ENCODE measurements around the gene CARS2.
"Not testable (repeated sequence)": the region's sequence is repeated elsewhere in the genome, so short reads cannot be mapped to it uniquely, and the experiment has no call there.

Gene CARS2

DNA sequence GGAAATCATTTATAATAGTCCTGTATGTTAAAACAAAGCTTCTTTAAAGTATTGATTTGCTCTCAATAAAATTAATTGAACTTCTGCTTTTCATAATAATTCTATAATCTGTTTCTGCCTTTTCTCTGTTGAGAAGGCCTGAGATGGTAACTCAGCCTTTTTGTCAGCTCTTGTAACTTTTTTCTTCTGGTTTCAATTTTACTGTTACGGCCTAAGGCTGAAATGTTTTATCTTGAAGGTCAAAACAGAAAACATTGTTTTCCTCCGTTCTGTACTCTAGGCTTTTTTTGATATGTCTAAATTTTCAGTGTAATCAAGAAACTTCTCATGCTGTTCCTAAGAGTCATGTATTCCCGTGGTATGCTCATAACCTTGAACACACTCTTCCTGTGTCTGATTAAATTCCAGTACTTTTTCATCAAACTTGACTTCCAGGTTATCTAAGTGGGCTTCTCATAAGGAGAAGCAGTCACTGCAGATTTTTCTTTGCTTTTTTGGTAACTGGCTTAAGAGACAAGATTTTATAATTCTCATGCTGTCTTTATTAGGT is 98.2 kb downstream of the CARS2 start:
- 96% methylated on average over 3 of the region's 3 CpGs for WGBS
- Histone ChIP-seq H3K27ac (ENCODE audit: low read depth, low read length) (no peak overlapping the region), H3K4me1 (ENCODE audit: insufficient read depth, low read length) (peaks cover 8% of the 10 kb centered on the region), H3K9ac (ENCODE audit: low read depth, low read length) (no peak overlapping the region), H3K4me3 (ENCODE audit: low read length) (no peak overlapping the region), H3K27me3 (ENCODE audit: insufficient read depth, low read length) (peaks cover 2% of the 10 kb centered on the region), H3K9me3 (ENCODE audit: insufficient read depth, low read depth, low read length) (peaks cover 3% of the 10 kb centered on the region; the same call in 1 of the 2 replicates), H3K36me3 (ENCODE audit: insufficient read depth, low read length) (no peaks in the 10 kb centered on the region)

DNA sequence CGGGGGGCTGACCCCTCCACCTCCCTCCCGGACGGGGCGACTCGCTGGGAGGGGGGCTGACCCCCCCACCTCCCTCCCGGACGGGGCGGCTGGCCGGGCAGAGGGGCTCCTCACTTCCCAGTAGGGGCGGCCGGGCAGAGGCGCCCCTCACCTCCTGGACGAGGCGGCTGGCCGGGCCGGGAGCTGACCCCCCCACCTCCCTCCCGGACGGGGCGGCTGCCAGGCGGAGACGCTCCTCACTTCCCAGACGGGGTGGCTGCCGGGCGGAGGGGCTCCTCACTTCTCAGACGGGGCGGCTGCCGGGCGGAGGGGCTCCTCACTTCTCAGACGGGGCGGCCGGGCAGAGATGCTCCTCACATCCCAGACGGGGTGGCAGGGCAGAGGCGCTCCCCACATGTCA is 99.6 kb downstream of the CARS2 start:
- H3K36me3 ChIP-seq (ENCODE audit: insufficient read depth, low read length); H3K4me1 ChIP-seq (ENCODE audit: insufficient read depth, low read length); H3K4me3 ChIP-seq (ENCODE audit: low read length); H3K9ac ChIP-seq (ENCODE audit: low read depth, low read length); H3K27me3 ChIP-seq (ENCODE audit: insufficient read depth, low read length); H3K27ac ChIP-seq (ENCODE audit: low read depth, low read length); H3K9me3 ChIP-seq (ENCODE audit: insufficient read depth, low read depth, low read length): not testable (repeated sequence)
- 92% methylated on average over 26 of the region's 33 CpGs for WGBS

DNA sequence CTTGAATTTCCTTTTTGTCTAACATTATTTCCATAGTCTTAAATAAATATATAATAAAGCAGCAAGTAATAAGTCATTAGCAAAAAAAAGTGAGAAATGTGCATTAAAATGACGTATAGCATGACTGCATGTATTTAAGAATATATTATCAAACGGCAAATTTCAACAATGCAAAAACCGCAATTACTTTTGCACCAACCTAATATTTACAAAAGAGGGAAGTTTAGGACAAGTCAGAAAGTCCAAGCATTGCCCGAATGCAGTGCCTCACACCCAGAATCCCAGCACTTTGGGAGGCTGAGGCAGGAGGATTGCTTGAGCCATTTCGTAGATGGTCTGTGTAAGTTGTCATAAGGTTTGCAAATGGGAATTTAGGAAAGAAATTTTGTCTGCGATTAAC is 100.8 kb downstream of the CARS2 start:
- Histone ChIP-seq H3K9ac (ENCODE audit: low read depth, low read length) (no peak overlapping the region), H3K4me1 (ENCODE audit: insufficient read depth, low read length) (peaks cover under 1% of the 10 kb centered on the region), H3K36me3 (ENCODE audit: insufficient read depth, low read length) (no peaks in the 10 kb centered on the region), H3K9me3 (ENCODE audit: insufficient read depth, low read depth, low read length) (peaks cover 3% of the 10 kb centered on the region; the same call in 1 of the 2 replicates), H3K27ac (ENCODE audit: low read depth, low read length) (no peak overlapping the region), H3K27me3 (ENCODE audit: insufficient read depth, low read length) (no peaks in the 10 kb centered on the region), H3K4me3 (ENCODE audit: low read length) (no peak overlapping the region)
- WGBS: 99% methylated on average over 3 of the region's 6 CpGs

- no peaks in the 10 kb centered on the region for H3K36me3 ChIP-seq (ENCODE audit: insufficient read depth, low read length)
- H3K27me3 ChIP-seq (ENCODE audit: insufficient read depth, low read length): no peaks in the 10 kb centered on the region
- no peak overlapping the region for H3K9ac ChIP-seq (ENCODE audit: low read depth, low read length)
- H3K4me1 ChIP-seq (ENCODE audit: insufficient read depth, low read length): no peaks in the 10 kb centered on the region
- H3K27ac ChIP-seq (ENCODE audit: low read depth, low read length): no peak overlapping the region
- no peak overlapping the region for H3K4me3 ChIP-seq (ENCODE audit: low read length)
- peaks cover 3% of the 10 kb centered on the region; the same call in 1 of the 2 replicates for H3K9me3 ChIP-seq (ENCODE audit: insufficient read depth, low read depth, low read length)
- WGBS: 91% methylated on average over 4 of the region's 4 CpGs
These were observed 104.9 kb downstream of the CARS2 start for GRCh38 chr13:110600980-110601379.

- Histone ChIP-seq H3K27ac (ENCODE audit: low read depth, low read length) (no peak overlapping the region), H3K27me3 (ENCODE audit: insufficient read depth, low read length) (no peaks in the 10 kb centered on the region), H3K4me3 (ENCODE audit: low read length) (no peak overlapping the region), H3K36me3 (ENCODE audit: insufficient read depth, low read length) (no peaks in the 10 kb centered on the region), H3K4me1 (ENCODE audit: insufficient read depth, low read length) (no peaks in the 10 kb centered on the region), H3K9ac (ENCODE audit: low read depth, low read length) (no peak overlapping the region), H3K9me3 (ENCODE audit: insufficient read depth, low read depth, low read length) (peaks cover 3% of the 10 kb centered on the region; the same call in 1 of the 2 replicates)
- WGBS: 81% methylated on average over 10 of the region's 10 CpGs
These were observed 105.6 kb downstream of the CARS2 start for GRCh38 chr13:110600261-110600819.

DNA sequence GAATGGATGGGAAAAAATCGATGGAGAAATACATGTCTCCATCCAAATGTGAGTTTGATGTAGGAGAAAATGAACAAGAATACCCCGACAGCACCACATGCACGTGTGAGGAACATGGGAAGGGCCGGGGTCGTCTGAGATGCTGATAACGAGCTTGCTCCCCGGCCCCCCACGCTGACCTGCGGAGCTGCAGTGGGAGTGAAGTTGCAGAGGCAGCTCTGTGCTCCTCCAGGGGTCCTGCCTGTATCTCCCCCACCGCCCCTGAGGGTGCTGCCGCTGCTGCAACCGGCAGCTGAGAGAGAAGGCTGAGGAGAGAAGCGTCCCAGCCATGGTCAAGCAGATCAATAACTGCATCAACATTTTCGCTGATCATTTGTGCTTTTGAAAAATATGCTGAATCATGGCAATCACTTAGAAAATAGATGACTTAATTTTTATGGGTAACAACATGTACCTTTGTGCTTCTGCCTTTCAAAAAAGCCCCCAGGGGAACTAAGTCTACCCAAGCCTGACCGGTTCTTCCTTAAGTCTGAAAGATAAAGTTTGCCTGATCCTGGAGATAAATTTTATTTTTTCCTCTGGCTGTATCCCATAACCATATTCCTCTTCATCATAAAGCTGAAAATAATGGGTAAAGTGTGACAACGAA is 108.8 kb downstream of the CARS2 start:
- Histone ChIP-seq H3K27ac (ENCODE audit: low read depth, low read length) (no peak overlapping the region), H3K4me1 (ENCODE audit: insufficient read depth, low read length) (no peaks in the 10 kb centered on the region), H3K9ac (ENCODE audit: low read depth, low read length) (no peak overlapping the region), H3K4me3 (ENCODE audit: low read length) (no peak overlapping the region), H3K27me3 (ENCODE audit: insufficient read depth, low read length) (no peaks in the 10 kb centered on the region), H3K36me3 (ENCODE audit: insufficient read depth, low read length) (no peaks in the 10 kb centered on the region), H3K9me3 (ENCODE audit: insufficient read depth, low read depth, low read length) (no peaks in the 10 kb centered on the region)
- WGBS: 76% methylated on average over 14 of the region's 16 CpGs

GRCh38 chr13:110593430-110594130 is 112.3 kb downstream of the CARS2 start:
- Histone ChIP-seq H3K9me3 (ENCODE audit: insufficient read depth, low read depth, low read length) (no peaks in the 10 kb centered on the region), H3K4me1 (ENCODE audit: insufficient read depth, low read length) (0 out of 2 replicates have a peak, but pooled peaks cover 5% of the 10 kb centered on the region), H3K36me3 (ENCODE audit: insufficient read depth, low read length) (no peaks in the 10 kb centered on the region), H3K4me3 (ENCODE audit: low read length) (no peak overlapping the region), H3K27ac (ENCODE audit: low read depth, low read length) (no peak overlapping the region), H3K9ac (ENCODE audit: low read depth, low read length) (no peak overlapping the region), H3K27me3 (ENCODE audit: insufficient read depth, low read length) (no peaks in the 10 kb centered on the region)
- WGBS: 63% methylated on average over 3 of the region's 6 CpGs

GRCh38 chr13:110592665-110593064 is 113.3 kb downstream of the CARS2 start:
- H3K27ac ChIP-seq (ENCODE audit: low read depth, low read length): no peak overlapping the region
- WGBS: 93% methylated on average over 2 of the region's 2 CpGs

More at GRCh38 chr13:110592665-110593064, 113.3 kb downstream of the CARS2 start:
- Histone ChIP-seq H3K36me3 (ENCODE audit: insufficient read depth, low read length) (no peaks in the 10 kb centered on the region), H3K4me3 (ENCODE audit: low read length) (no peak overlapping the region), H3K27me3 (ENCODE audit: insufficient read depth, low read length) (no peaks in the 10 kb centered on the region), H3K9ac (ENCODE audit: low read depth, low read length) (no peak overlapping the region), H3K4me1 (ENCODE audit: insufficient read depth, low read length) (0 out of 2 replicates have a peak, but pooled peaks cover 5% of the 10 kb centered on the region), H3K9me3 (ENCODE audit: insufficient read depth, low read depth, low read length) (no peaks in the 10 kb centered on the region)

Measured in HUES64 (cell line).